HepG2 (cell line): ENCODE data around the gene EEPD1. TPM values are rescaled to one million over a fixed set of nuclear protein-coding genes. Genes with fewer than 3 reads are reported as not detected.

Source experiments
- ATAC-seq: fragments of 200-7000 bp; cut with Tn5 transposase; 3 replicates; pipeline ENCODE4 v1.9.1; 2020; ENCODE audit warnings: mild to moderate bottlenecking, moderate library complexity
- BruUV-seq: library from RNA; stranded (reverse); fragments of 400-500 nt; replicated peaks from 2 replicates; lab custom pipeline; 2021; lab: Mats Ljungman, UMichigan
- CTCF ChIA-PET: fragments of 300-600 bp; formaldehyde crosslinking; extraction: SDS; loops from one replicate; lab custom pipeline; 2021; ENCODE audit warnings: low total read pairs, inconsistent platforms, low intra/inter-chr PET ratio; lab: Yijun Ruan, JAX
- POLR2A ChIA-PET: fragments of 350-600 bp; sonication (Branson Sonifier 250); formaldehyde crosslinking; loops from one replicate; lab custom pipeline; 2020; ENCODE audit warnings: antibody characterized with exemption, inconsistent platforms; lab: Yijun Ruan, JAX
- DNase-seq: peaks from one replicate; pipeline ENCODE4 v3.0.0-alpha.2; 2015; ENCODE audit warnings: low spot score
- FAIRE-seq: peaks from 3 replicates; lab custom pipeline; 2011; peaks lifted over from hg19 to GRCh38; lab: Jason Lieb, UNC
- H2AFZ ChIP-seq: one replicate; pipeline ENCODE4 v1.6.1; 2011; ENCODE audit warnings: low read length, inconsistent platforms
- H3K27ac ChIP-seq: fragments of 300-600 bp; 3 replicates; pipeline ENCODE4 v1.8.0; 2011; ENCODE audit warnings: mixed run types, mild to moderate bottlenecking, mixed read lengths, low read length, inconsistent platforms; ENCODE audit not compliant: insufficient read depth; ENCODE audit errors: extremely low read length
- H3K27me3 ChIP-seq, 2 experiments: fragments of 200-600 bp in 1 of 2; 2 replicates in 1 of 2; 3 replicates in 1 of 2; pipeline versions ENCODE4 v1.6.0 to v1.8.0; 2011; ENCODE audit warnings: low read length in 2 of 2, mild to moderate bottlenecking in 2 of 2, moderate library complexity in 2 of 2, inconsistent platforms in 1 of 2; ENCODE audit not compliant: insufficient read depth in 2 of 2, control insufficient read depth in 1 of 2
- H3K36me3 ChIP-seq, 2 experiments: fragments of 200-600 bp in 1 of 2; replicated peaks in 1 of 2; 2 replicates in 1 of 2; 3 replicates in 1 of 2; pipeline versions ENCODE4 v1.5.1 to v1.8.0; 2011; ENCODE audit warnings: low read length in 2 of 2, inconsistent platforms in 1 of 2; ENCODE audit not compliant: insufficient read depth in 2 of 2, control insufficient read depth in 1 of 2
- H3K4me1 ChIP-seq: 2 replicates; pipeline ENCODE4 v1.5.1; 2012; ENCODE audit warnings: low read length, inconsistent platforms; ENCODE audit not compliant: insufficient read depth
- H3K4me2 ChIP-seq: 2 replicates; pipeline ENCODE4 v1.6.0; 2011; ENCODE audit warnings: low read depth, low read length, inconsistent platforms
- H3K4me3 ChIP-seq, 3 experiments: fragments of 200-600 bp in 1 of 3; sonication (generic), shearing (Covaris generic) in 1 of 3; replicated peaks in 1 of 3; 2 replicates each; pipeline ENCODE4 v1.5.1; 2011 to 2016; ENCODE audit warnings: low read length in 3 of 3, inconsistent platforms in 2 of 3, low read depth in 2 of 3, mild to moderate bottlenecking in 2 of 3, control low read depth in 1 of 3, mixed read lengths in 1 of 3; ENCODE audit not compliant: insufficient read depth in 1 of 3
- H3K79me2 ChIP-seq: one replicate; pipeline ENCODE4 v1.6.1; 2011; ENCODE audit warnings: low read length, inconsistent platforms; ENCODE audit not compliant: insufficient read depth
- H3K9ac ChIP-seq: 2 replicates; pipeline ENCODE4 v1.6.0; 2011; ENCODE audit warnings: mild to moderate bottlenecking, low read depth, low read length, inconsistent platforms; ENCODE audit not compliant: insufficient read depth
- H3K9me3 ChIP-seq: 2 replicates; pipeline ENCODE4 v1.5.1; 2012; ENCODE audit warnings: mild to moderate bottlenecking, low read length
- H4K20me1 ChIP-seq: 2 replicates; pipeline ENCODE4 v1.6.0; 2011; ENCODE audit warnings: inconsistent platforms, mild to moderate bottlenecking, low read length, moderate library complexity; ENCODE audit not compliant: insufficient read depth
- DBP ChIP-seq: sonication (generic); formaldehyde crosslinking; IDR thresholded peaks from 2 replicates; pipeline ENCODE4 v1.4.0; 2020; ENCODE audit warnings: missing genetic modification reagents; ENCODE audit errors: not compliant biosample characterization
- GABPB1 ChIP-seq: IDR thresholded peaks from 2 replicates; pipeline ENCODE4 v1.6.1; 2016; ENCODE audit warnings: mild to moderate bottlenecking, missing genetic modification reagents, moderate library complexity, missing compliant biosample characterization
- HNRNPL ChIP-seq: fragments of 200-400 bp; formaldehyde crosslinking; IDR thresholded peaks from 2 replicates; pipeline ENCODE4 v1.6.1; 2017; ENCODE audit warnings: mild to moderate bottlenecking, low read depth, low read length
- HOXA3 ChIP-seq: sonication (generic); formaldehyde crosslinking; IDR thresholded peaks from 2 replicates; pipeline ENCODE4 v1.5.0; 2020; ENCODE audit warnings: missing genetic modification reagents
- LBX2 ChIP-seq: sonication (generic); formaldehyde crosslinking; IDR thresholded peaks from 2 replicates; pipeline ENCODE4 v1.5.0; 2020; ENCODE audit warnings: missing genetic modification reagents, mild to moderate bottlenecking, borderline replicate concordance
- MAZ ChIP-seq, 2 experiments: sonication (generic) in 1 of 2; formaldehyde crosslinking in 1 of 2; IDR thresholded peaks; 2 replicates each; pipeline versions ENCODE4 v1.5.0 to v1.6.1; 2012 to 2020; ENCODE audit warnings: low read depth in 2 of 2, mild to moderate bottlenecking in 2 of 2, borderline replicate concordance in 1 of 2, improper control_type of control experiment in 1 of 2, low read length in 1 of 2, missing genetic modification reagents in 1 of 2, moderate library complexity in 1 of 2
- MYC ChIP-seq: sonication (generic); formaldehyde crosslinking; IDR thresholded peaks from 2 replicates; pipeline ENCODE4 v1.9.0; 2021; ENCODE audit warnings: missing genetic modification reagents, borderline replicate concordance
- PHF5A ChIP-seq: IDR thresholded peaks from one replicate; pipeline ENCODE4 v1.6.1; 2018; ENCODE audit warnings: low read depth, missing genetic modification reagents; ENCODE audit not compliant: unreplicated experiment
- ZNF256 ChIP-seq: sonication (generic); formaldehyde crosslinking; conservative IDR thresholded peaks from 2 replicates; pipeline ENCODE4 v1.4.0; 2020; ENCODE audit warnings: missing genetic modification reagents
- ZNF431 ChIP-seq: sonication (generic); formaldehyde crosslinking; IDR thresholded peaks from 2 replicates; pipeline ENCODE4 v1.9.0; 2022; ENCODE audit warnings: missing genetic modification reagents, low read depth, mild to moderate bottlenecking, borderline replicate concordance
- ZNF567 ChIP-seq: sonication (generic); formaldehyde crosslinking; IDR thresholded peaks from 2 replicates; pipeline ENCODE4 v1.8.1; 2023; ENCODE audit warnings: mild to moderate bottlenecking, missing genetic modification reagents, borderline replicate concordance
- ZNF761 ChIP-seq: sonication (generic); formaldehyde crosslinking; conservative IDR thresholded peaks from 2 replicates; pipeline ENCODE4 v1.4.0; 2020; ENCODE audit warnings: mild to moderate bottlenecking, missing genetic modification reagents
- WGBS: methylation state at CpG from one replicate; pipeline ENCODE4 v1.1.6; 2017; ENCODE audit warnings: low lambda C conversion rate; 5-methylcytosine and 5-hydroxymethylcytosine counted together
- in situ Hi-C: cut with HindIII; loops from 2 replicates; pipeline ENCODE4 v1.10.0; 2017; ENCODE audit warnings: low pct_unique_long_range_greater_than_20kb; ENCODE audit not compliant: extremely low pct_ligation_motif_present
- intact Hi-C: fragments of 100-400 bp; cut with micrococcal nuclease; formaldehyde crosslinking; loops from one replicate; pipeline ENCODE4 v1.10.0; 2022; ENCODE audit not compliant: unreplicated experiment
- polyA plus RNA-seq, 8 experiments: library from polyadenylated mRNA; depleted of rRNA in 3 of 8; stranded (reverse) in 7 of 8; unstranded in 1 of 8; fragments of >200 nt; fragmentation: Illumina TruSeq in 4 of 8; extraction: Trizol in 4 of 8; gene quantifications; 2 replicates each; pipeline versions ENCODE4 v1.2.1 to v1.2.3, GENCODE V29; 2011 to 2016; ENCODE audit warnings: low read depth in 4 of 8, missing spikeins in 1 of 8, mixed read lengths in 1 of 8; ENCODE audit not compliant: insufficient read depth in 1 of 8
- total RNA-seq, 5 experiments: library from RNA; depleted of rRNA; stranded (reverse); fragments of >200 nt; fragmentation: Illumina TruSeq; extraction: Trizol; gene quantifications; 2 replicates each; pipeline ENCODE4 v1.2.3, GENCODE V29; 2016; ENCODE audit warnings: low read depth in 1 of 5
- TF ChIP-seq, protein P1 (sequence below): sonication (generic); formaldehyde crosslinking; IDR thresholded peaks from 2 replicates; pipeline ENCODE4 v1.5.1; 2020; ENCODE audit warnings: missing genetic modification reagents, mild to moderate bottlenecking, borderline replicate concordance

Gene EEPD1
- total and polyA plus RNA-seq, 2 of the 13 experiments (the other 11 are each of a cell fraction or from before 2014, with no cell fraction given), result 10.1 to 16.4 TPM

DNA sequence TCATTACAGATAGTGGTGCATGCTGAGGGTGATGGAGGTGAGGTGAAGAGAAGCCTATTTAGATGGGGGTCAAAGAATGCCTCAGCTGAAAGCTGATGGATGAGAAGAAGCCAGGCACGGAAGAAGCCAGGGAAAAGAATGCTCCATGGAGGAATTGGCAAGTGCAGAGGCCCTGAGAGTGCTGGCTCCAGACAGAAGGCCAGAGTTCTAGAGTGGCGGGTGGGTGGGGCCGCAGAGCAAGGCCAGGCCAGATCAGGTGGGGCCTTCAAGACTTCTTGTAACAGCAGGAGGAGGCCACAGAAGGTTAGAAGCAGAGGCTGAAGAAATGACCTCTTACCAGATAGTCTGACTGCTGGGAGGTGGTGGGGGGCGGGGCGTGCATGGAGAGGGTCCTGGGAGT is 7.3 kb downstream of the EEPD1 start:
- Histone ChIP-seq H3K27ac (no peak overlapping the region), H3K27me3 (no peaks in the 10 kb centered on the region), H3K4me2 (no peak overlapping the region; the same call in 1 of the 2 replicates), H2AFZ (no peak overlapping the region), H3K36me3 (peaks cover 2 to 9% of the 10 kb centered on the region in 2 experiments; a peak in 2 of 5 replicates), H3K9ac (no peak overlapping the region), H4K20me1 (peaks cover 14% of the 10 kb centered on the region), H3K9me3 (no peaks in the 10 kb centered on the region), H3K4me1 (peaks cover 97% of the 10 kb centered on the region), H3K4me3 (no peak overlapping the region)
- BruUV-seq, result no TSS peak
- intact Hi-C loops, result no loop called here
- WGBS, result 98% methylated on average over 4 of the region's 5 CpGs
- in situ Hi-C loops, result no loop called here
- DNase-seq, result no peak
- TF ChIP-seq LBX2 (CRISPR knock-in tag), result no peak
- no peak for TF ChIP-seq HNRNPL
- no peak for TF ChIP-seq MYC (CRISPR knock-in tag)
- no peak for TF ChIP-seq ZNF256 (CRISPR knock-in tag)
- TF ChIP-seq PHF5A, result no peak
- TF ChIP-seq HOXA3 (CRISPR knock-in tag), result no peak
- TF ChIP-seq ZNF761 (CRISPR knock-in tag), result no peak
- TF ChIP-seq, protein P1, sequence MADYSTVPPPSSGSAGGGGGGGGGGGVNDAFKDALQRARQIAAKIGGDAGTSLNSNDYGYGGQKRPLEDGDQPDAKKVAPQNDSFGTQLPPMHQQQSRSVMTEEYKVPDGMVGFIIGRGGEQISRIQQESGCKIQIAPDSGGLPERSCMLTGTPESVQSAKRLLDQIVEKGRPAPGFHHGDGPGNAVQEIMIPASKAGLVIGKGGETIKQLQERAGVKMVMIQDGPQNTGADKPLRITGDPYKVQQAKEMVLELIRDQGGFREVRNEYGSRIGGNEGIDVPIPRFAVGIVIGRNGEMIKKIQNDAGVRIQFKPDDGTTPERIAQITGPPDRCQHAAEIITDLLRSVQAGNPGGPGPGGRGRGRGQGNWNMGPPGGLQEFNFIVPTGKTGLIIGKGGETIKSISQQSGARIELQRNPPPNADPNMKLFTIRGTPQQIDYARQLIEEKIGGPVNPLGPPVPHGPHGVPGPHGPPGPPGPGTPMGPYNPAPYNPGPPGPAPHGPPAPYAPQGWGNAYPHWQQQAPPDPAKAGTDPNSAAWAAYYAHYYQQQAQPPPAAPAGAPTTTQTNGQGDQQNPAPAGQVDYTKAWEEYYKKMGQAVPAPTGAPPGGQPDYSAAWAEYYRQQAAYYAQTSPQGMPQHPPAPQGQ (CRISPR knock-in tag), result no peak
- TF ChIP-seq ZNF567 (CRISPR knock-in tag), result no peak
- no peak for TF ChIP-seq MAZ (IDR thresholded peaks at IDR 0.05; ENCODE audit: borderline replicate concordance, low read depth, low read length)
- no peak for TF ChIP-seq MAZ (CRISPR knock-in tag; IDR thresholded peaks at IDR 0.05; ENCODE audit: low read depth)
- no peak for TF ChIP-seq DBP (CRISPR knock-in tag)
- TF ChIP-seq ZNF431 (CRISPR knock-in tag), result no peak
- TF ChIP-seq GABPB1, result no peak
- TF ChIP-seq, all 625 proteins: peak for 0
- ChIA-PET CTCF (no interaction called here), POLR2A (no interaction called here)
- peaks cover 87% of the 10 kb centered on the region for H3K79me2 ChIP-seq
- FAIRE-seq (no peak), ATAC-seq (no peak)
